HepG2 (cell line): Measurements from ENCODE around the gene VAMP2. TPM values are rescaled to one million over a fixed set of nuclear protein-coding genes. Genes with fewer than 3 reads are reported as not detected.

ENCODE experiments used
- CBX5 ChIP-seq: sonication (generic); formaldehyde crosslinking; IDR thresholded peaks from 2 replicates; pipeline ENCODE4 v1.4.0; 2020; ENCODE audit warnings: missing genetic modification reagents, borderline replicate concordance
- CTCF ChIP-seq: sonication (generic); formaldehyde crosslinking; IDR thresholded peaks from 2 replicates; pipeline ENCODE4 v1.5.0; 2020; ENCODE audit warnings: mild to moderate bottlenecking, missing genetic modification reagents, moderate library complexity
- NFIC ChIP-seq: IDR thresholded peaks from 2 replicates; pipeline ENCODE4 v1.6.1; 2012; ENCODE audit warnings: mild to moderate bottlenecking, low read length, inconsistent platforms
- NFYC ChIP-seq: IDR thresholded peaks from 2 replicates; pipeline ENCODE4 v1.6.1; 2016; ENCODE audit warnings: missing genetic modification reagents, missing compliant biosample characterization
- TBX2 ChIP-seq: sonication (generic); formaldehyde crosslinking; IDR thresholded peaks from 2 replicates; pipeline ENCODE4 v1.5.0; 2020; ENCODE audit warnings: missing genetic modification reagents, mild to moderate bottlenecking, borderline replicate concordance
- YY1 ChIP-seq: IDR thresholded peaks from 2 replicates; pipeline ENCODE4 v1.6.1; 2011; ENCODE audit warnings: low read length, low read depth, moderate library complexity, mild to moderate bottlenecking; ENCODE audit not compliant: insufficient read depth, insufficient replicate concordance
- ZHX1 ChIP-seq: sonication (generic); formaldehyde crosslinking; IDR thresholded peaks from 2 replicates; pipeline ENCODE4 v1.8.1; 2022; ENCODE audit warnings: low read depth, mild to moderate bottlenecking, missing genetic modification reagents
- ZNF274 ChIP-seq: sonication (generic); formaldehyde crosslinking; IDR thresholded peaks from 2 replicates; pipeline ENCODE4 v1.5.1; 2020; ENCODE audit warnings: mild to moderate bottlenecking, missing genetic modification reagents
- ZNF414 ChIP-seq: sonication (generic); formaldehyde crosslinking; IDR thresholded peaks from 2 replicates; pipeline ENCODE4 v1.5.0; 2020; ENCODE audit warnings: missing genetic modification reagents
- ZSCAN30 ChIP-seq: sonication (generic); formaldehyde crosslinking; IDR thresholded peaks from 2 replicates; pipeline ENCODE4 v1.5.0; 2020; ENCODE audit warnings: mild to moderate bottlenecking, missing genetic modification reagents
- ZSCAN31 ChIP-seq: sonication (generic); formaldehyde crosslinking; IDR thresholded peaks from 2 replicates; pipeline ENCODE4 v1.5.0; 2020; ENCODE audit warnings: low read depth, mild to moderate bottlenecking, missing genetic modification reagents
- polyA plus RNA-seq, 8 experiments: library from polyadenylated mRNA; depleted of rRNA in 3 of 8; stranded (reverse) in 7 of 8; unstranded in 1 of 8; fragments of >200 nt; fragmentation: Illumina TruSeq in 4 of 8; extraction: Trizol in 4 of 8; gene quantifications; 2 replicates each; pipeline versions ENCODE4 v1.2.1 to v1.2.3, GENCODE V29; 2011 to 2016; ENCODE audit warnings: low read depth in 4 of 8, missing spikeins in 1 of 8, mixed read lengths in 1 of 8; ENCODE audit not compliant: insufficient read depth in 1 of 8
- total RNA-seq, 5 experiments: library from RNA; depleted of rRNA; stranded (reverse); fragments of >200 nt; fragmentation: Illumina TruSeq; extraction: Trizol; gene quantifications; 2 replicates each; pipeline ENCODE4 v1.2.3, GENCODE V29; 2016; ENCODE audit warnings: low read depth in 1 of 5
- TF ChIP-seq, protein P1 (sequence below): sonication (generic); formaldehyde crosslinking; IDR thresholded peaks from 2 replicates; pipeline ENCODE4 v1.4.0; 2020; ENCODE audit warnings: missing genetic modification reagents, borderline replicate concordance

Gene VAMP2
- total and polyA plus RNA-seq, 2 of the 13 experiments (the other 11 are each of a cell fraction or from before 2014, with no cell fraction given) = 3.9 to 17.2 TPM

DNA sequence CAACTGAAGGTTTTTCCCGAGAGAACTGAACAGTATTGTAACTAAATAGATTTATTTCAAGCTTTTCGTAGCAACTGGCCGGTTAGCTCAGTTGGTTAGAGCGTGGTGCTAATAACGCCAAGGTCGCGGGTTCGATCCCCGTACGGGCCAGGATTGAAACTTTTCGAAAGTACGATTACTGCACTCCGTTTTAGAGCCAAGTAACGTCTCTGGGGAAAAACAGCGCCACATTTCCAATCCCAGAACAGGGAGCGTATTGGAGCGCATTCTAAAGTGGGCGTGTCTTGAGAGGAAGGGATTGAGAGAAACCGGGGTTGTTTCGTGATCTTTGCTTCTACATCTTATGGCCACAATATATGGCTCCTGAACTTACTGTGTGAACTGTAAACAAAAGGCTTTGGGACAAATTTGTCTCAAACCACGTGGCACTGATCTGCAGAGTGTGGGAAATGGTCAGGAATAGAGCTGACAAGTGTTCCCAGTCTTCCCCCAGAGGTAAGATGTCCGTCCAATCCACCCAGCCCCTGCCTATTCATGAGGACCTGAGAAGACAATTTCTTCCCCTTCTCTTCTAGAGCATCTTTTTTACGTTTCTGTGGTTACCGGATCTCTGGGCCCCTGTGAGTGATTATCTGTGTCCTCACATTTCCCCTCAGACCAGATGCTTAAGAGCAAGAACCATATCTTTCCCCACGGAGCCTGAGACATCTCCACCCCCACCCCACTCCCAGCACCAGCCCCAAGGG lies 24.9 kb upstream of the VAMP2 start (continued):
- TF ChIP-seq CTCF (CRISPR knock-in tag) (peak; percentile 52), ZSCAN31 (peak; percentile 59; the same call in 1 of the 2 replicates), ZNF414 (0 out of 2 replicates have a peak, but pooled peaks have one; percentile 28), NFIC (peak; percentile 57; the same call in 1 of the 2 replicates), ZSCAN30 (CRISPR knock-in tag) (peak; percentile 98), CBX5 (CRISPR knock-in tag) (0 out of 2 replicates have a peak, but pooled peaks have one; percentile 64), ZNF274 (no peak), NFYC (CRISPR knock-in tag) (peak; percentile 58), TBX2 (CRISPR knock-in tag) (peak; percentile 51), ZHX1 (CRISPR knock-in tag) (peak; percentile 42; the same call in 1 of the 2 replicates), YY1 (peak; percentile 32)
- TF ChIP-seq, protein P1, sequence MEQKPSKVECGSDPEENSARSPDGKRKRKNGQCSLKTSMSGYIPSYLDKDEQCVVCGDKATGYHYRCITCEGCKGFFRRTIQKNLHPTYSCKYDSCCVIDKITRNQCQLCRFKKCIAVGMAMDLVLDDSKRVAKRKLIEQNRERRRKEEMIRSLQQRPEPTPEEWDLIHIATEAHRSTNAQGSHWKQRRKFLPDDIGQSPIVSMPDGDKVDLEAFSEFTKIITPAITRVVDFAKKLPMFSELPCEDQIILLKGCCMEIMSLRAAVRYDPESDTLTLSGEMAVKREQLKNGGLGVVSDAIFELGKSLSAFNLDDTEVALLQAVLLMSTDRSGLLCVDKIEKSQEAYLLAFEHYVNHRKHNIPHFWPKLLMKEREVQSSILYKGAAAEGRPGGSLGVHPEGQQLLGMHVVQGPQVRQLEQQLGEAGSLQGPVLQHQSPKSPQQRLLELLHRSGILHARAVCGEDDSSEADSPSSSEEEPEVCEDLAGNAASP (CRISPR knock-in tag) = 0 out of 2 replicates have a peak, but pooled peaks have one; percentile 55
- TF ChIP-seq, all 625 proteins: peak for 186
